GM23248 (cell line): Measurements from ENCODE around the gene ADIPOR2. TPM values are rescaled to one million over a fixed set of nuclear protein-coding genes. Genes with fewer than 3 reads are reported as not detected.

Experiments used
- DNase-seq: peaks from one replicate; pipeline ENCODE4 v3.0.0-alpha.2; 2015
- H2AFZ ChIP-seq: fragments of 200-600 bp; sonication (generic); 2 replicates; pipeline ENCODE4 v1.6.1; 2016; ENCODE audit warnings: antibody characterized with exemption
- H3F3A ChIP-seq: fragments of 200-600 bp; sonication (generic); 2 replicates; pipeline ENCODE4 v1.6.1; 2016; ENCODE audit warnings: mild to moderate bottlenecking, antibody characterized with exemption, mixed run types; ENCODE audit not compliant: insufficient read depth
- H3K27ac ChIP-seq: fragments of 200-600 bp; sonication (generic); 2 replicates; pipeline ENCODE4 v1.5.1; 2016; ENCODE audit warnings: mild to moderate bottlenecking
- H3K27me3 ChIP-seq: fragments of 200-600 bp; sonication (generic); replicated peaks from 2 replicates; pipeline ENCODE4 v1.6.1; 2016; ENCODE audit warnings: mild to moderate bottlenecking; ENCODE audit not compliant: insufficient read depth
- H3K36me3 ChIP-seq: fragments of 200-600 bp; sonication (generic); 2 replicates; pipeline ENCODE4 v1.6.1; 2016; ENCODE audit warnings: low read depth, mild to moderate bottlenecking
- H3K4me1 ChIP-seq: fragments of 200-600 bp; sonication (generic); 2 replicates; pipeline ENCODE4 v1.6.1; 2016; ENCODE audit warnings: mild to moderate bottlenecking; ENCODE audit not compliant: insufficient read depth
- H3K4me2 ChIP-seq: fragments of 200-600 bp; sonication (generic); one replicate; pipeline ENCODE4 v1.6.1; 2016; ENCODE audit warnings: mild to moderate bottlenecking; ENCODE audit not compliant: unreplicated experiment
- H3K4me3 ChIP-seq: fragments of 200-600 bp; sonication (generic); 2 replicates; pipeline ENCODE4 v1.5.1; 2016; ENCODE audit warnings: mild to moderate bottlenecking
- H3K79me2 ChIP-seq: fragments of 200-600 bp; sonication (generic); 2 replicates; pipeline ENCODE4 v1.6.1; 2016; ENCODE audit warnings: mild to moderate bottlenecking; ENCODE audit not compliant: insufficient read depth
- H3K9ac ChIP-seq: fragments of 200-600 bp; sonication (generic); 2 replicates; pipeline ENCODE4 v1.6.1; 2016; ENCODE audit warnings: mild to moderate bottlenecking
- H3K9me2 ChIP-seq: fragments of 200-600 bp; sonication (generic); 2 replicates; pipeline ENCODE4 v1.6.1; 2016; ENCODE audit warnings: mixed run types, mild to moderate bottlenecking, moderate library complexity; ENCODE audit not compliant: insufficient read depth
- H3K9me3 ChIP-seq: fragments of 200-600 bp; sonication (generic); one replicate; pipeline ENCODE4 v1.6.1; 2017; ENCODE audit warnings: low read depth
- H4K20me1 ChIP-seq: fragments of 200-600 bp; sonication (generic); 2 replicates; pipeline ENCODE4 v1.6.0; 2016; ENCODE audit not compliant: insufficient read depth
- EZH2 ChIP-seq: fragments of 200-600 bp; sonication (generic); IDR thresholded peaks from 2 replicates; pipeline ENCODE4 v1.6.1; 2018; ENCODE audit warnings: antibody characterized with exemption, mild to moderate bottlenecking; ENCODE audit not compliant: insufficient read depth, poor library complexity, severe bottlenecking
- EZH2phosphoT487 ChIP-seq: fragments of 200-600 bp; sonication (generic); IDR thresholded peaks from 2 replicates; pipeline ENCODE4 v1.6.1; 2018; ENCODE audit warnings: antibody characterized with exemption, moderate library complexity, mild to moderate bottlenecking, low read depth; ENCODE audit not compliant: insufficient read depth
- WGBS, 2 experiments: methylation state at CpG; one replicate each; pipeline ENCODE4 v1.1.6; 2015 to 2017; ENCODE audit warnings: low lambda C conversion rate in 2 of 2, low coverage in 1 of 2; ENCODE audit errors: missing lambda C conversion rate in 2 of 2; 5-methylcytosine and 5-hydroxymethylcytosine counted together
- in situ Hi-C: fragments of 300-500 bp; cut with MboI; formaldehyde crosslinking; loops from 2 replicates; pipeline ENCODE4 v1.15.0; 2020
- polyA plus RNA-seq: library from polyadenylated mRNA; unstranded; fragments of >200 nt; fragmentation: Nextera tagmentation; extraction: Ambion mirVana; gene quantifications from 2 replicates; pipeline ENCODE4 v1.2.1, GENCODE V29; 2016
- total RNA-seq: library from RNA; depleted of rRNA; stranded (reverse); fragments of >200 nt; shearing (Covaris generic); gene quantifications from 2 replicates; pipeline ENCODE4 v1.2.3, GENCODE V29; 2014

Gene ADIPOR2
- total and polyA plus RNA-seq, 2 experiments from 2014 or later: 4.2 to 18.8 TPM

DNA sequence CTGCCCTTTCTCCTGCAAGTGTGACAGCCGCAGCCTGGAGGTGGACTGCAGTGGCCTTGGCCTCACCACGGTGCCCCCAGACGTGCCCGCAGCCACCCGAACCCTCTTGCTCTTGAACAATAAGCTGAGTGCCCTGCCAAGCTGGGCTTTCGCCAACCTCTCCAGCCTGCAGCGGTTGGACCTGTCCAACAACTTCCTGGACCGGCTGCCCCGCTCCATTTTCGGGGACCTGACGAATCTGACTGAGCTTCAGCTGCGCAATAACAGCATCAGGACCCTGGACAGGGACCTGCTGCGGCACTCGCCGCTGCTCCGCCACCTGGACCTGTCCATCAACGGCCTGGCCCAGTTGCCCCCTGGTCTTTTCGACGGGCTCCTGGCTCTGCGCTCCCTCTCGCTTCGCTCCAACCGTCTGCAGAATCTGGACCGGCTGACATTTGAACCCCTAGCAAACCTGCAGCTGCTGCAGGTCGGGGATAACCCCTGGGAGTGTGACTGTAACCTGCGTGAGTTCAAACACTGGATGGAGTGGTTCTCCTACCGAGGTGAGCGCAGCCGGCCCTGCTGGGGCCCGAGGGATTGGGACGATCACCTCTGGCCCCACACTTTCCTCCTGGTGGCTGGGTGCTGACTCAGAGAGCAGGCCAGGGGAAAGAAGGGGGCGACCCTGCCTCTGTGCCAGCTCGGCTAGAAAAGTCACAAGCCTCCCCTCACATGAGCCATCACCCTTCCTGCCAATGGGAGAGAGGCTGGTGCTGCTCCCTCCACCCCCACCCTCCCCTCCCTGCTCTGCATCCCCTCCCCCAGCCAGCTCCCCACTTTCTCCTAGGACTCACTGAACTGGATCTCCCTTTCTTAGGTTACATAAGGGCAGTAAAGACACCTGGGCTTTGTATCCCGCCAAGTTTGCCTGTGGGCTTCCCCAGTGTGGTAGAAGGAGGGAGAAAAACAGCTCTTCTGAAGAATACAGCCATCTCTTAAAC, 140.4 kb downstream of the ADIPOR2 start:
- Histone ChIP-seq H3K27ac (no peak overlapping the region), H2AFZ (no peak overlapping the region), H3K27me3 (peaks cover 18% of the 10 kb centered on the region), H4K20me1 (no peaks in the 10 kb centered on the region), H3K79me2 (no peaks in the 10 kb centered on the region), H3K4me3 (no peak overlapping the region), H3F3A (no peaks in the 10 kb centered on the region), H3K4me2 (no peak overlapping the region), H3K4me1 (no peaks in the 10 kb centered on the region), H3K9me3 (no peaks in the 10 kb centered on the region), H3K36me3 (no peaks in the 10 kb centered on the region), H3K9ac (no peak overlapping the region), H3K9me2 (no peaks in the 10 kb centered on the region)
- WGBS, 2 experiments: 8 to 10% methylated on average over 32 to 34 of the region's 34 CpGs
- TF ChIP-seq EZH2phosphoT487: no peak
- no peak for TF ChIP-seq EZH2
- DNase-seq: peak; percentile 71
- in situ Hi-C loops: no loop called here

GRCh38 chr12:1832801-1833595, 142.1 kb downstream of the ADIPOR2 start:
- H3K4me3 ChIP-seq: no peak overlapping the region
- H2AFZ ChIP-seq: no peak overlapping the region
- H3K79me2 ChIP-seq: no peaks in the 10 kb centered on the region
- no peak for TF ChIP-seq EZH2phosphoT487
- no peak for DNase-seq
- 51 to 55% methylated on average over 17 of the region's 17 CpGs for WGBS, 2 experiments
- no peaks in the 10 kb centered on the region for H4K20me1 ChIP-seq
- H3K4me2 ChIP-seq: no peak overlapping the region
- peaks cover 26% of the 10 kb centered on the region for H3K27me3 ChIP-seq
- H3K4me1 ChIP-seq: no peaks in the 10 kb centered on the region
- no peaks in the 10 kb centered on the region for H3K9me3 ChIP-seq
- H3K36me3 ChIP-seq: no peaks in the 10 kb centered on the region
- H3K9me2 ChIP-seq: no peaks in the 10 kb centered on the region
- H3K9ac ChIP-seq: no peak overlapping the region
- in situ Hi-C loops: no loop called here
- no peaks in the 10 kb centered on the region for H3F3A ChIP-seq
- H3K27ac ChIP-seq: no peak overlapping the region

- Histone ChIP-seq H3K79me2 (no peaks in the 10 kb centered on the region), H3K27ac (no peak overlapping the region), H3F3A (no peaks in the 10 kb centered on the region), H2AFZ (no peak overlapping the region), H3K4me2 (no peak overlapping the region), H3K9ac (no peak overlapping the region), H3K27me3 (peaks cover 26% of the 10 kb centered on the region), H3K4me3 (no peak overlapping the region), H3K4me1 (no peaks in the 10 kb centered on the region), H3K9me3 (no peaks in the 10 kb centered on the region), H4K20me1 (no peaks in the 10 kb centered on the region), H3K9me2 (no peaks in the 10 kb centered on the region), H3K36me3 (no peaks in the 10 kb centered on the region)
- WGBS, 2 experiments: 41 to 45% methylated on average over 10 of the region's 10 CpGs
- no peak for DNase-seq
- TF ChIP-seq EZH2phosphoT487 (no peak), EZH2 (no peak)
- in situ Hi-C loops: no loop called here
These were observed 142.7 kb downstream of the ADIPOR2 start for GRCh38 chr12:1833596-1834028.

- no peaks in the 10 kb centered on the region for H3K9me3 ChIP-seq
- TF ChIP-seq EZH2phosphoT487 (no peak), EZH2 (no peak)
- no peak overlapping the region for H3K9ac ChIP-seq
- no peak for DNase-seq
- no peaks in the 10 kb centered on the region for H3K4me1 ChIP-seq
- H3K9me2 ChIP-seq: no peaks in the 10 kb centered on the region
- H3K36me3 ChIP-seq: no peaks in the 10 kb centered on the region
- H3K27ac ChIP-seq: no peak overlapping the region
- H2AFZ ChIP-seq: no peak overlapping the region
- no peaks in the 10 kb centered on the region for H4K20me1 ChIP-seq
- no peaks in the 10 kb centered on the region for H3K79me2 ChIP-seq
- no peak overlapping the region for H3K4me2 ChIP-seq
- no peak overlapping the region for H3K4me3 ChIP-seq
- 58 to 65% methylated on average over 34 of the region's 34 CpGs for WGBS, 2 experiments
- peaks cover 26% of the 10 kb centered on the region for H3K27me3 ChIP-seq
- no peaks in the 10 kb centered on the region for H3F3A ChIP-seq
- in situ Hi-C loops: no loop called here
These were observed 143.5 kb downstream of the ADIPOR2 start for GRCh38 chr12:1834186-1834925.
